Trophoblast cell (in vitro differentiated cells and primary cell): ENCODE data around the gene MRPL55.

Source experiments
- DNase-seq, 2 donors: peaks; one replicate each; pipeline ENCODE4 v3.0.0-alpha.2; 2016
- H2AFZ ChIP-seq: 2 replicates; pipeline ENCODE4 v1.6.1; 2013; ENCODE audit warnings: low read length, moderate library complexity, mild to moderate bottlenecking; ENCODE audit not compliant: insufficient read depth, poor library complexity
- H2AK5ac ChIP-seq: 2 replicates; pipeline ENCODE4 v1.6.1; 2013; ENCODE audit warnings: mild to moderate bottlenecking, low read length
- H2BK120ac ChIP-seq: 2 replicates; pipeline ENCODE4 v1.6.1; 2013; ENCODE audit warnings: low read length, mild to moderate bottlenecking, moderate library complexity; ENCODE audit not compliant: insufficient read depth, poor library complexity
- H2BK12ac ChIP-seq: 2 replicates; pipeline ENCODE4 v1.6.1; 2013; ENCODE audit warnings: mild to moderate bottlenecking, low read length, moderate library complexity
- H2BK5ac ChIP-seq: 2 replicates; pipeline ENCODE4 v1.6.1; 2013; ENCODE audit warnings: low read length, low read depth, moderate library complexity, mild to moderate bottlenecking; ENCODE audit not compliant: poor library complexity
- H3K14ac ChIP-seq: 2 replicates; pipeline ENCODE4 v1.6.1; 2013; ENCODE audit warnings: mild to moderate bottlenecking, low read length
- H3K18ac ChIP-seq: 2 replicates; pipeline ENCODE4 v1.6.1; 2013; ENCODE audit warnings: mild to moderate bottlenecking, low read length
- H3K23ac ChIP-seq: 2 replicates; pipeline ENCODE4 v1.6.1; 2013; ENCODE audit warnings: low read length
- H3K27ac ChIP-seq: 2 replicates; pipeline ENCODE4 v1.5.1; 2013; ENCODE audit warnings: low read depth, mild to moderate bottlenecking, inconsistent platforms, low read length, moderate library complexity
- H3K27me3 ChIP-seq: 2 replicates; pipeline ENCODE4 v1.6.1; 2013; ENCODE audit warnings: inconsistent platforms, mild to moderate bottlenecking, low read length, moderate library complexity; ENCODE audit not compliant: insufficient read depth
- H3K36me3 ChIP-seq, 2 experiments: 1 replicate in 1 of 2; 2 replicates in 1 of 2; pipeline ENCODE4 v1.6.1; 2013; ENCODE audit warnings: low read length in 2 of 2, mild to moderate bottlenecking in 2 of 2, moderate library complexity in 1 of 2; ENCODE audit not compliant: insufficient read depth in 2 of 2, control insufficient read depth in 1 of 2
- H3K4ac ChIP-seq: 2 replicates; pipeline ENCODE4 v1.6.1; 2013; ENCODE audit warnings: low read depth, mild to moderate bottlenecking, low read length, moderate library complexity
- H3K4me1 ChIP-seq, 2 experiments: 1 replicate in 1 of 2; 2 replicates in 1 of 2; pipeline ENCODE4 v1.6.1; 2013; ENCODE audit warnings: low read length in 2 of 2, mild to moderate bottlenecking in 2 of 2, moderate library complexity in 1 of 2; ENCODE audit not compliant: insufficient read depth in 2 of 2, control insufficient read depth in 1 of 2
- H3K4me2 ChIP-seq: 2 replicates; pipeline ENCODE4 v1.6.1; 2013; ENCODE audit warnings: inconsistent platforms, mild to moderate bottlenecking, low read length, moderate library complexity
- H3K4me3 ChIP-seq: 2 replicates; pipeline ENCODE4 v1.5.1; 2013; ENCODE audit warnings: mild to moderate bottlenecking, low read depth, low read length, inconsistent platforms
- H3K79me1 ChIP-seq: one replicate; pipeline ENCODE4 v1.6.1; 2013; ENCODE audit warnings: low read length
- H3K79me2 ChIP-seq: 2 replicates; pipeline ENCODE4 v1.6.1; 2013; ENCODE audit warnings: low read length, mild to moderate bottlenecking; ENCODE audit not compliant: control insufficient read depth, insufficient read depth, poor library complexity
- H3K9ac ChIP-seq: 2 replicates; pipeline ENCODE4 v1.6.1; 2013; ENCODE audit warnings: mild to moderate bottlenecking, low read length
- H3K9me3 ChIP-seq: 2 replicates; pipeline ENCODE4 v1.6.1; 2013; ENCODE audit warnings: low read depth, mild to moderate bottlenecking, control low read depth, inconsistent platforms, low read length; ENCODE audit not compliant: insufficient read depth
- H4K12ac ChIP-seq: 2 replicates; pipeline ENCODE4 v1.6.1; 2013; ENCODE audit warnings: low read depth, mild to moderate bottlenecking, low read length, moderate library complexity
- H4K8ac ChIP-seq: 2 replicates; pipeline ENCODE4 v1.6.1; 2013; ENCODE audit warnings: low read depth, mild to moderate bottlenecking, low read length, moderate library complexity
- H4K91ac ChIP-seq: one replicate; pipeline ENCODE4 v1.6.1; 2013; ENCODE audit warnings: low read depth, mild to moderate bottlenecking, low read length, moderate library complexity
- WGBS: extraction: QIAGEN DNeasy Blood & Tissue Kit; methylation state at CpG from one replicate; pipeline ENCODE4 v1.1.7; 2013; ENCODE audit warnings: missing lambda C conversion rate; ENCODE audit not compliant: insufficient read length, insufficient coverage; ENCODE audit errors: extremely low coverage; 5-methylcytosine and 5-hydroxymethylcytosine counted together

MRPL55 gene

GRCh38 chr1:228073857-228074545 is 35.1 kb downstream of the MRPL55 start:
- WGBS = no CpG with 5 or more reads among the region's 16 CpGs

DNA sequence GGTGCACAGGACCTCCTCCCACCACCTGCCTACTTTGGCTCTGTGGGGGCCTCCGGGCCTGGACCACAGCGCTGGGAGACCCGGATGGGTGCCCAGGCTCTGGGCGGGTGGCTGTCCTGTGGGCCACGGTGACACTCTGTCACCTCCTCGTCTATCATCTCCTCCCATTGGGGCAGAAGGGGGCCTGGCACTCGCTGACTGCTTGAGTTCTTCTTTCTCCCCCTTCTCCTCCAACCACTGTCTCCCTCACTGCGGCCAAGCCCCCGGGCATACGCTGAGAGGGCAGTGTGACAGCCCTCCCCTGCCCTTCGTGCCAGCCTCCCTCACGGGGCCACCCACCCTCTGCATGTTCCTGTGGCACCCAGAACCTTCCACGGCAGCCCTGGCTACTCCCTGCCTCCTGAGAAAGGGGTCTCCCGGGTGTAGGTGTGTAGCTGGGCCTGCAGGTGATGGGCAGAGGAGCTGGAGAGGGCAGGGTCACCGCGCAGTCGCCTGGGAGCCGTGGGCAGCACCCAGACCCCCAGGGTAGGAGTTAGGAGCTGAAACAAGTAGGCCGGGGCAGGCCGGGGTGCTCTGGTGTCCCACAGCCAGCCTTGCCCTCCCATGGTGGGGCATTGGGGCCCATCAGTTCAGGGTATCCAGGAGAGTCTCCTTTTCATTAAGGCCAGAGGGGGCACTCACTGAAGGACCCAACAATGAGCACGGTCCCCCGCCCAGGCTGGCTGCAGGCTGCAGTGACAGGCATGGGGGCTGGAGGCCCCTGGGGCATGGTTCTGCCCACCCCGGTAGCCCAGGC is 35.8 kb downstream of the MRPL55 start:
- no peak overlapping the region for H3K4ac ChIP-seq
- H3K4me1 ChIP-seq = no peaks in the 10 kb centered on the region
- H3K14ac ChIP-seq = no peak overlapping the region
- no peak overlapping the region for H3K9ac ChIP-seq
- no peak overlapping the region for H3K23ac ChIP-seq
- no peaks in the 10 kb centered on the region for H3K79me2 ChIP-seq
- no peak overlapping the region for H4K12ac ChIP-seq
- H4K91ac ChIP-seq = no peak overlapping the region
- no peaks in the 10 kb centered on the region for H3K79me1 ChIP-seq
- H2BK5ac ChIP-seq = no peak overlapping the region
- no peak overlapping the region for H3K4me3 ChIP-seq
- no peaks in the 10 kb centered on the region for H3K27me3 ChIP-seq
- peaks cover 4% of the 10 kb centered on the region for H3K9me3 ChIP-seq
- H3K4me2 ChIP-seq = no peak overlapping the region
- no peaks in the 10 kb centered on the region for H3K36me3 ChIP-seq
- H2AK5ac ChIP-seq = no peak overlapping the region
- no peak for DNase-seq
- no peak overlapping the region for H2BK12ac ChIP-seq
- H2BK120ac ChIP-seq = no peak overlapping the region
- WGBS = no CpG with 5 or more reads among the region's 23 CpGs
- H2AFZ ChIP-seq = no peak overlapping the region
- H4K8ac ChIP-seq = no peak overlapping the region
- H3K18ac ChIP-seq = no peak overlapping the region
- H3K27ac ChIP-seq = no peak overlapping the region

More at GRCh38 chr1:228073857-228074545, 35.1 kb downstream of the MRPL55 start:
- Histone ChIP-seq H3K27me3 (peaks cover 2% of the 10 kb centered on the region), H3K23ac (no peak overlapping the region), H2AFZ (no peak overlapping the region), H3K4me3 (no peak overlapping the region), H4K12ac (no peak overlapping the region), H3K79me2 (no peaks in the 10 kb centered on the region), H2AK5ac (no peak overlapping the region), H2BK120ac (no peak overlapping the region), H3K9ac (no peak overlapping the region), H4K8ac (no peak overlapping the region), H3K9me3 (peaks cover 4% of the 10 kb centered on the region), H2BK5ac (no peak overlapping the region), H3K4me1 (no peaks in the 10 kb centered on the region), H3K36me3 (no peaks in the 10 kb centered on the region), H3K79me1 (no peaks in the 10 kb centered on the region), H3K4me2 (no peak overlapping the region), H3K14ac (no peak overlapping the region), H3K18ac (no peak overlapping the region), H3K4ac (no peak overlapping the region), H4K91ac (no peak overlapping the region), H3K27ac (no peak overlapping the region), H2BK12ac (no peak overlapping the region)
- no peak for DNase-seq

DNA sequence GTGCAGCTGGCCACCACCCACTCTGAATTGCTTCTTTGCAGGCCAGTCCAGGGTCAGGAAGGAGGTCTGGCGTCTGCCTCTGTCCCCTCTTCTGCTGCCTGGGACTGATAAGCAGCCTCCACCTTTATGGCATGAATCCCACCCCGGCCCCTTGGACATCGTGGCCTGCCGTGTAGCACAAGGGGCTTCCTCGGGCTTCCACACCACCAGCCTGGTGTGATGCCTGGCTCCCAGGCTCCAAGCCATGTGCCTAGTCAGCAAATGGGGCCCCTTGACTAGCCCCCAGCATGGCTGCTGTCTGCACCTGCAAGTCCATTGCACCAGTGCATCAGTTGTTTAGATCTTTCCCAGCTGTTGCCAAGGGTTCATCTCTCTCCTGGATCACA is 36.4 kb downstream of the MRPL55 start:
- Histone ChIP-seq H2AK5ac (no peak overlapping the region), H3K9me3 (peaks cover 4% of the 10 kb centered on the region), H3K79me1 (no peaks in the 10 kb centered on the region), H2BK5ac (no peak overlapping the region), H3K4me3 (no peak overlapping the region), H2AFZ (no peak overlapping the region), H3K4me1 (no peaks in the 10 kb centered on the region), H2BK120ac (no peak overlapping the region), H3K79me2 (no peaks in the 10 kb centered on the region), H3K9ac (no peak overlapping the region), H3K27me3 (no peaks in the 10 kb centered on the region), H4K91ac (no peak overlapping the region), H3K4ac (no peak overlapping the region), H4K12ac (no peak overlapping the region), H3K23ac (no peak overlapping the region), H3K27ac (no peak overlapping the region), H3K18ac (no peak overlapping the region), H4K8ac (no peak overlapping the region), H3K4me2 (no peak overlapping the region), H2BK12ac (no peak overlapping the region), H3K36me3 (no peaks in the 10 kb centered on the region), H3K14ac (no peak overlapping the region)
- no peak for DNase-seq
- WGBS = no CpG with 5 or more reads among the region's 5 CpGs

GRCh38 chr1:228071839-228072657 is 37.1 kb downstream of the MRPL55 start:
- Histone ChIP-seq H3K36me3 (no peaks in the 10 kb centered on the region), H2AK5ac (no peak overlapping the region), H3K4me3 (no peak overlapping the region), H3K4me1 (no peaks in the 10 kb centered on the region), H3K79me1 (no peaks in the 10 kb centered on the region), H3K4ac (no peak overlapping the region), H4K8ac (no peak overlapping the region), H3K9me3 (peaks cover 6% of the 10 kb centered on the region), H3K27me3 (peaks cover 2% of the 10 kb centered on the region), H2BK5ac (no peak overlapping the region), H3K23ac (no peak overlapping the region), H3K9ac (no peak overlapping the region), H2AFZ (no peak overlapping the region), H2BK12ac (no peak overlapping the region), H3K79me2 (no peaks in the 10 kb centered on the region), H3K14ac (no peak overlapping the region), H3K18ac (no peak overlapping the region), H2BK120ac (no peak overlapping the region), H4K91ac (no peak overlapping the region), H3K4me2 (no peak overlapping the region), H3K27ac (no peak overlapping the region), H4K12ac (no peak overlapping the region)
- DNase-seq = no peak
- WGBS = 100% methylated on average over 3 of the region's 7 CpGs
